ENCODE data around the gene CWC15.
A peak's percentile ranks its signal among the peaks of the same experiment; 100 is the strongest.
"Not testable (repeated sequence)": the region's sequence is repeated elsewhere in the genome, so short reads cannot be mapped to it uniquely, and the experiment has no call there.

The CWC15 gene

GRCh38 chr11:94973099-94973968 is at the start of gene CWC15, which contains the start of gene KDM4D:
CWC15 (minus strand) TSS chr11:94973556; CDS start chr11:94972185, 1,371 bp downstream.
KDM4D (plus strand) TSS chr11:94973709; CDS start chr11:94997373, 23,664 bp downstream.
- DNase-seq (ENCODE audit: low read depth in 3 of 3, low spot score in 1 of 3) = peak; percentile 81 to 88 (median 86)

- not testable (repeated sequence) for DNase-seq (ENCODE audit: low read depth in 3 of 3, low spot score in 1 of 3)
These were observed 48.1 kb upstream of the CWC15 start for GRCh38 chr11:95021468-95021867.

GRCh38 chr11:95016139-95016538 is 42.8 kb upstream of the CWC15 start:
- DNase-seq (ENCODE audit: low read depth in 3 of 3, low spot score in 1 of 3) = no peak

GRCh38 chr11:95014184-95014821 is 40.9 kb upstream of the CWC15 start:
- no peak for DNase-seq (ENCODE audit: low read depth in 3 of 3, low spot score in 1 of 3)

- no peak for DNase-seq (ENCODE audit: low read depth in 3 of 3, low spot score in 1 of 3)
These were observed 38.0 kb upstream of the CWC15 start for GRCh38 chr11:95011376-95011775.

GRCh38 chr11:95005642-95006041 is 32.3 kb upstream of the CWC15 start:
- DNase-seq (ENCODE audit: low read depth in 3 of 3, low spot score in 1 of 3) = no peak

- no peak for DNase-seq (ENCODE audit: low read depth in 3 of 3, low spot score in 1 of 3)
These were observed 30.4 kb upstream of the CWC15 start for GRCh38 chr11:95003716-95004115.

- no peak for DNase-seq (ENCODE audit: low read depth in 3 of 3, low spot score in 1 of 3)
These were observed 24.9 kb upstream of the CWC15 start for GRCh38 chr11:94998285-94998684.

GRCh38 chr11:94997437-94997836 is 24.1 kb upstream of the CWC15 start:
- DNase-seq (ENCODE audit: low read depth in 3 of 3, low spot score in 1 of 3) = no peak

GRCh38 chr11:94993400-94993943 is 20.1 kb upstream of the CWC15 start:
- no peak for DNase-seq (ENCODE audit: low read depth in 3 of 3, low spot score in 1 of 3)

GRCh38 chr11:94988748-94989147 is 15.4 kb upstream of the CWC15 start:
- DNase-seq (ENCODE audit: low read depth in 3 of 3, low spot score in 1 of 3) = no peak

GRCh38 chr11:94987378-94987777 is 14.0 kb upstream of the CWC15 start:
- no peak for DNase-seq (ENCODE audit: low read depth in 3 of 3, low spot score in 1 of 3)

- no peak for DNase-seq (ENCODE audit: low read depth in 3 of 3, low spot score in 1 of 3)
These were observed 2.2 kb upstream of the CWC15 start for GRCh38 chr11:94975599-94975998.

GRCh38 chr11:94974178-94974577 is 822 bp upstream of the CWC15 start:
- no peak for DNase-seq (ENCODE audit: low read depth in 3 of 3, low spot score in 1 of 3)

- DNase-seq (ENCODE audit: low read depth in 3 of 3, low spot score in 1 of 3) = no peak
These were observed 657 bp downstream of the CWC15 start for GRCh38 chr11:94972700-94973098.

- no peak for DNase-seq (ENCODE audit: low read depth in 3 of 3, low spot score in 1 of 3)
These were observed 4.9 kb downstream of the CWC15 start for GRCh38 chr11:94968334-94968958.

GRCh38 chr11:94964934-94965333 is 8.4 kb downstream of the CWC15 start:
- DNase-seq (ENCODE audit: low read depth in 3 of 3, low spot score in 1 of 3) = no peak

GRCh38 chr11:94961255-94961654 is 12.1 kb downstream of the CWC15 start:
- DNase-seq (ENCODE audit: low read depth in 3 of 3, low spot score in 1 of 3) = no peak

- DNase-seq (ENCODE audit: low read depth in 3 of 3, low spot score in 1 of 3) = no peak
These were observed 12.9 kb downstream of the CWC15 start for GRCh38 chr11:94960488-94960887.

GRCh38 chr11:94959179-94959578 is 14.2 kb downstream of the CWC15 start:
- DNase-seq (ENCODE audit: low read depth in 3 of 3, low spot score in 1 of 3) = no peak

GRCh38 chr11:94958121-94958696 is 15.1 kb downstream of the CWC15 start:
- DNase-seq (ENCODE audit: low read depth in 3 of 3, low spot score in 1 of 3) = no peak
